ENCODE results near the gene SMIM36.

DNA sequence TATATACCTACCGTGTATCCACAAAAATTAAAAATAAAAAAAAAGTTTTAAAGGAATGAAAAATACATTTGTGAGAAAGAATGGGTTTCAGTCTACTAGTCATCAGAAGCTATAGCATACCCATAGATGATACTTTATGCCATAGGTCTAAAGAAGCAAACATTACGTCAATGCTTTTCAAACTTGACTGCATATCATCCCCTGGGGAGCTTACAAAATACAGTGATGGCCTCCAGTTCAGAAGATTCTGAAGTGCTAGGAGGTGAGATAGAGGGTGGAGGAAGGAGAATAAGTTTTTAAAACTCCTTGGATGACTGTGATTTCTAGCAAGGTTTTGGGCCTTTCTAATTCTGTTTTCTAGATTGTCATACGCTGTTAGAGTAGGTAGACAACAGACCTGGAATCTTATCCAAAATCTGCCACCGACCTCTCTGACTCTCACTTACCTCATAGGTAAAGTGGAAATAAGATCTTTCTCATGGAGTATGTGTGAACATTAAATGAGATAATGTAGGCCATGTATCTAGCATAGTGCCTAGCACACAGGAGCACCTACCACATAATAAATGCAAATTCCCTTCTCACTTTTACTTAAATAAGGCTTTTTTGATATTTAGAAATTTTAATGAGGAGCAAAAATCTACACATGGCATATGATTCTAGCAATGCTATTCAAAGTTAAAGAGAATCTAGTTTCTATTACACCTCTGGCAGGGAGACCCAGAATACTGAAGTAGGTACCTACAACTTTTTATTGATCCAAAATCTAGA is 102.0 kb downstream of the SMIM36 start:
- no peak for TF ChIP-seq STAT3 (IDR thresholded peaks at IDR 0.05; ENCODE audit: low read depth, low read length)
- no peak for TF ChIP-seq CREB1 (IDR thresholded peaks at IDR 0.05; ENCODE audit: low read depth)
- TF ChIP-seq RCOR1 (conservative IDR thresholded peaks at IDR 0.05; ENCODE audit: low read depth, low read length), result no peak
- TF ChIP-seq CREM (IDR thresholded peaks at IDR 0.05; ENCODE audit: low read depth), result no peak
- no peak for TF ChIP-seq TCF3 (IDR thresholded peaks at IDR 0.05; ENCODE audit: borderline replicate concordance, insufficient read depth, low read depth, low read length)
- TF ChIP-seq CTCF (IDR thresholded peaks at IDR 0.05 in 2 of 3, conservative IDR thresholded peaks at IDR 0.05 in 1 of 3; ENCODE audit: control insufficient read depth in 2 of 3, extremely low read depth in 1 of 3, insufficient read depth in 1 of 3, low read depth in 3 of 3, low read length in 3 of 3), result no peak
- TF ChIP-seq, protein P1, sequence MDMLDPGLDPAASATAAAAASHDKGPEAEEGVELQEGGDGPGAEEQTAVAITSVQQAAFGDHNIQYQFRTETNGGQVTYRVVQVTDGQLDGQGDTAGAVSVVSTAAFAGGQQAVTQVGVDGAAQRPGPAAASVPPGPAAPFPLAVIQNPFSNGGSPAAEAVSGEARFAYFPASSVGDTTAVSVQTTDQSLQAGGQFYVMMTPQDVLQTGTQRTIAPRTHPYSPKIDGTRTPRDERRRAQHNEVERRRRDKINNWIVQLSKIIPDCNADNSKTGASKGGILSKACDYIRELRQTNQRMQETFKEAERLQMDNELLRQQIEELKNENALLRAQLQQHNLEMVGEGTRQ (IDR thresholded peaks at IDR 0.05; ENCODE audit: borderline replicate concordance, low read depth, low read length), result no peak
- no peak for TF ChIP-seq SP1 (IDR thresholded peaks at IDR 0.05; ENCODE audit: low read depth, low read length)
- no peak for TF ChIP-seq CHD2 (IDR thresholded peaks at IDR 0.05; ENCODE audit: borderline replicate concordance, low read depth, low read length)
- TF ChIP-seq HDAC2 (IDR thresholded peaks at IDR 0.05), result no peak
- no peak for TF ChIP-seq BRCA1 (IDR thresholded peaks at IDR 0.05; ENCODE audit: low read depth, low read length)
- no peak for TF ChIP-seq PRDM15 (CRISPR knock-in tag; IDR thresholded peaks at IDR 0.05)
